Stimulated activated CD4-positive, alpha-beta T cell treated with anti-CD3 and anti-CD28 coated beads, Interleukin-15, amount 100 ng/mL, for 48 hours (primary cell): ENCODE measurements around the gene BBS9.
"Not testable (repeated sequence)": the region's sequence is repeated elsewhere in the genome, so short reads cannot be mapped to it uniquely, and the experiment has no call there.

ENCODE experiments used
- DNase-seq, 2 donors: peaks; one replicate each; pipeline ENCODE4 v3.0.0-alpha.2; 2020; ENCODE audit warnings: low read depth in 2 of 2

BBS9 gene

GRCh38 chr7:33195264-33195663, 65.9 kb downstream of the BBS9 start:
- no peak for DNase-seq

DNA sequence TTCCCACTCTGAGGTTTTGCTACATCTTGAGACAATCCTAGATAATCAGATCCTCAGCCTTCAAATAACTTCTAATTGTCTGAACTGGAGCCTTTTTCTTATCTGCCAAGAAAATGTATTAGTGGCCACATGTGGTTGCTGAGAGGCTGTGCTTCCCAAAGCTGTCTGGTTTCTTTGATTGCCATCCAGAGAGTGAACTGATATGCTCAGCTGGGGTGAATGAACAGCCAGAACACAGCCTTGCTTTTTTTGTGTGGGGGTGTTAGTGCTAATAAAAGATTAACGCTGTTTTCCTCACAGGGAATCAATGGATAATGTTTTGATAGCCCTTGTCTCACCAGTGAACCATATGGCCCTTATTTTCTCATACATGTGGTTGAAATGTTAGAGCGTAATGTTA, 66.9 kb downstream of the BBS9 start:
- no peak for DNase-seq

- no peak for DNase-seq
These were observed 70.9 kb downstream of the BBS9 start for GRCh38 chr7:33200282-33200681.

- no peak for DNase-seq
These were observed 72.5 kb downstream of the BBS9 start for GRCh38 chr7:33201821-33202220.

DNA sequence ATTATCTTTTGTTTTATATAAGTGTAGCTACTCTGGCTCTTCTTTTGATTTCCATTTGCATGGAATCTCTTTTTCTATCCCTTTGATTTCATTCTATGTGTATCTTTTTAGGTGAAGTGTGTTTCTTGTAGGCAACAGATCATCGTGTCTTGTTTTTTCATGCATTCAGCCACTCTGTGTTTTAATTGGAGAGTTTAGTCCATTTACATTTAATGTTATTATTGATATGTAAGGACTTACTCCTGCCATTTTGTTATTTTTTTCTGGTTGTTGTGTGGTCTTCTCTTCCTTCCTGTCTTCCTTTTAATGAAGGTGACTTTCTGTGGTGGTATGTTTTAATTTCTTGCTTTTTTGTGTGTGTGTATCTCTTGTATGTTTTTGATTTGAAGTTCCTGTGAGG, 81.6 kb downstream of the BBS9 start:
- DNase-seq: no peak

- DNase-seq: no peak
These were observed 82.8 kb downstream of the BBS9 start for GRCh38 chr7:33212144-33212543.

- DNase-seq: no peak
These were observed 86.6 kb downstream of the BBS9 start for GRCh38 chr7:33215992-33216391.

GRCh38 chr7:33217595-33217994, 88.2 kb downstream of the BBS9 start:
- no peak for DNase-seq

DNA sequence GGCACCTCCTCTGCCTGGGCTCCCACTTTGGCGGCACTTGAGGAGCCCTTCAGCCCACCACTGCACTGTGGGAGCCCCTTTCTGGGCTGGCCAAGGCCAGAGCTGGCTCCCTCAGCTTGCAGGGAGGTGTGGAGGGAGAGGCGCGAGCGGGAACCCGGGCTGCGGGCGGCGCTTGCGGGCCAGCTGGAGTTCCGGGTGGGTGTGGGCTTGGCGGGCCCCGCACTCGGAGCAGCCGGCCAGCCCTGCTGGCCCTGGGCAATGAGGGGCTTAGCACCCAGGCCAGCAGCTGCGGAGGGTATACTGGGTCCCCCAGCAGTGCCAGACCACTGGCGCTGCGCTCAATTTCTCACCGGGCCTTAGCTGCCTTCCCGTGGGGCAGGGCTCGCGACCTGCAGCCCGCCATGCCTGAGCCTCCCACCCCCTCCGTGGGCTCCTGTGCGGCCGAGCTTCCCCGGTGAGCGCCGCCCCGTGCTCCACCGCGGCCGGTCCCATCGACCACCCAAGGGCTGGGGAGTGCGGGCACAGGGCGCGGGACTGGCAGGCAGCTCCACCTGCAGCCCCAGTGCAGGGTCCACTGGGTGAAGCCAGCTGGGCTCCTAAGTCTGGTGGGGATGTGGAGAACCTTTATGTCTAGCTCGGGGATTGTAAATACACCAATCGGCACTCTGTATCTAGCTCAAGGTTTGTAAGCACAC, 89.6 kb downstream of the BBS9 start:
- DNase-seq: not testable (repeated sequence)

GRCh38 chr7:33220231-33220630, 90.9 kb downstream of the BBS9 start:
- DNase-seq: no peak

- no peak for DNase-seq
These were observed 92.0 kb downstream of the BBS9 start for GRCh38 chr7:33221390-33221789.

- DNase-seq: no peak
These were observed 103.3 kb downstream of the BBS9 start for GRCh38 chr7:33232632-33233145.

DNA sequence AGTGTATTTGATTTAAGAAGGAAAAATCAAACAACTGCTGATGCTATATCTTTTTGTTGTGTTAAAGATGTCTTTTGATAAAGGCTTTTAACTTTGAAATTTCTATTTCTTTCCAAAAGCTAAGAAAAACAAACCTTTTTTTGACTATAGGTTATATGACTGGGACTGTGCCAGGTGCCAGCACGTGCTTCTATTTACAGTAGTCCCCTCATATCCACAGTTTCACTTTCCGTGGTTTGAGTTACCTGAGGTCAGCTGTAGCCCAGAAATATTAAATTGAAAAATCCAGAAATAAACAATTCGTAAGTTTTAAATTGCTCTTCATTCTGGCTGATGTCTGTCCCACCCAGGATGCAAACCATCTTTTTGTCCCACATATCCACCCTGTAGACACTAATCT, 104.3 kb downstream of the BBS9 start:
- DNase-seq: no peak

- DNase-seq: no peak
These were observed 107.7 kb downstream of the BBS9 start for GRCh38 chr7:33237036-33237435.

- DNase-seq: no peak
These were observed 114.0 kb downstream of the BBS9 start for GRCh38 chr7:33243319-33243881.

DNA sequence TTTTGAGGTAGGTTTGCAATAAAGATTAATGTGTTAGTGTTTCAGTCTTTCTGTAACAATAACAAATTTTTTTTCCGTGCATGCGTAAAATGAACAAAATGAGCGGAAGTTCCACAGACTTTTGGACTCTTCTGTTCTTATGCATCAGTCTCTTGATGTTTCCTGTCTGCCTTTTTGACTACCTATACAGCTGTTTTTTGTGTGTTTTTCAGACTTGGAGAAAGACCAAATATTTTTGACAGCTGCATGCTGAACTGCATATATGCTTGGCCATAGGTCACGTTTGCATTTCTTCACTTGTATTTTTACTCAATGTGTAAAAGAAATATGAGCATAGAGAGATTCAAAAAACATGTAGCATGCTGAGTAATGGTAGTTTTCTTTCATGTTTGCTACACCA, 119.3 kb downstream of the BBS9 start:
- no peak for DNase-seq

GRCh38 chr7:33250421-33250871, 121.1 kb downstream of the BBS9 start:
- no peak for DNase-seq

DNA sequence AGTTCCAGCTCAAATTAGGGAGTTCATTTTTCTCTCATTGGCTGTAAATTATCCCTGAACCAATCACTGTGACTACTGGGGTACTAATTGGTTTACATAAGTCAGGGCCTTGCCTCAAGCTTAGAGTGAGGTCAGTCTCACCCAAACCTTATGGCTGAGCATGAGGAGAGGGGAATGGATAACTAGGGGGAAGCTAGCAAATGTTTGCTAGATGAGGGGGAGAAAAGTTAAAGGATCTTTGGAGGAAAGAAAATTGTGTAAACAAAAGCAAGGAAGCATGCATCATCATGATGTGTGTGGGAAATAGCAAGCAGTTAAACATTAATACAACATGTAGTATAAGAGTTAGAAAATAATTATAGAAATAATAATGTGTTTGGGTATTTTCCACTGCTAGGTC, 121.9 kb downstream of the BBS9 start:
- no peak for DNase-seq

DNA sequence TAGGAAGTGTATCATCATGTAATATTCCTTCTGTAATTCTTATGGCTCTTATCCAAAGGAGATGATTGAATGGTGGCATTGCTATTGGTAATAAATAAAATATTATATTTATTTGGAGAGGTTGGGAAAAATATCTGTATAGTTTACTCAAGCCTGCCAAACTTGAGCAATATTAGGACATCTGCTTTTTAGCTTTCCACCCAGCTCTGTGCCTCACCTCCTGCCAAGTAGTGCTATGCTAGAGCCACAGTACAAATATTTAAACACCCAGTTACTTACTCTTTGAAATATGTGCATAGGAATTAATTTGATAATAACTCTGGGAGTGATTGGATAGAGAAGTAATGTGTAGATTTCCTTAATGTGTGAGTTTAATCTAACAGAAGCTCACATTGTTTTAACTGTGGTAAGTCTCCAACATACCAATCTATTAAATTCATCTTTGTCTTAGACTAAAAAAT, 129.2 kb downstream of the BBS9 start:
- no peak for DNase-seq

DNA sequence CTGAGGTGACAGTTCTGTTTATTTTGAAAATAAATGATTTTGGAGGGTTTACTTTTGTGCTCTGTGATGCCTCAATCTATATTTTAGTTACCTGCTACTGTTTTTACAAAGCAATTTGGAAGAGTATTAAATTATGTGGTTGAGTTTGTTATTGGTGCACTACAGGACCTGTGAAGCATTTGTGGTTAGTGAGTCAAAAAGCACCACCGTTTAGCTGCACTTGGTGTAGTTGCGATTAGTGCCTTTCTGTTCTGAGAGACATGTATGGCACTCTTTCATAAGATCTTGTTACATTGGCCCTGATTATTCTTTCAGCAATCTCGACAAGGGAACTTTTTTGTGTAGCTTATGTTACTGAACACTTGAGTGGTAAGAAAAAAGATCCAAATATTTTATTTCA, 132.2 kb downstream of the BBS9 start:
- DNase-seq: no peak

DNA sequence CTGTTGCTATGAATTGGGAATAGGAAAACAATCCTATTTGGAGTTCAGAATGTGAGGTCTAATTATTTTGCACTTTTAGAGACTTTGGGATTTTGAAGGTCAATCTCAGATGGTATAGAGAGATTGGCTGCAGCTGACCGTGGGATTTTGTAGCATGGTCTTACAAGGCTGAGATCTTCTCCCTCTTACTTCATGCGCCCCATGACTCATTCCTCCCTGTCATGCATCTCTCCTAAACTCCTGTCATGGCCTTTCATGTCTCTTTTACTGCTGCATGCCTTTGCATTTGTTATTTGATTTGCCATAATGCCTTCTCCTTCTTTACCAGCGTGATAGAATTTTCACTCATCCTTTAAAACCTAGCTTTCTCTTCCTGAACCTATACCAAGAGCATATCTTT, 133.1 kb downstream of the BBS9 start:
- no peak for DNase-seq

DNA sequence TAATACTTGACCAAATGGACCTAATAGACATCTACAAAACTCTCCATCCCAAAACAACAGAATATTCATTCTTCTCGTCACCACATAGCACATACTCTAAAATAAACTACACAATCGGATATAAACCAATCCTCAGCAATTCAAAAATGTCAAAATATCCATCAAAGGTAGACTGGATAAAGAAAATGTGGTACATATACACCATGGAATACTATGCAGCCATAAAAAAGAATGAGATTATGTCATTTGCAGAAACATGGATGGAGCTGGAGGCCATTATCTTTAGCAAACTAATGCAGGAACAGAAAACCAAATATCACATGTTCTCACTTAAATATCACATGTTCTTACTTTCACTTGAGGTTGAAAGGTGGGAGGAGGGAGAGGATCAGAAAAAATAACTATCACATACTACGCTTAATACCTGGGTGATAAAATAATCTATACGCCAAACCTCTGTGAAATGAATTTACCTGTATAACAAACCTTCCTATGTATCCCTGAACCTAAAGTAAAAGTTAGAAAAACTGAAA, 142.5 kb downstream of the BBS9 start:
- not testable (repeated sequence) for DNase-seq

GRCh38 chr7:33273356-33273755, 144.0 kb downstream of the BBS9 start:
- no peak for DNase-seq
